Measurements from ENCODE around the gene EOGT. TPM values are rescaled to one million over a fixed set of nuclear protein-coding genes. Genes with fewer than 3 reads are reported as not detected.

The EOGT gene
- total RNA-seq, 4 donors from 2014 or later, result 75.0 to 135 (median 94.3) TPM

- H3K36me3 ChIP-seq, result peaks cover 0 to 23% of the 10 kb centered on the region in 2 donors
- H3K4me3 ChIP-seq, result no peak overlapping the region
- WGBS, 2 donors (ENCODE audit: low coverage in 1 of 2), result 88 to 100% methylated on average over 2 of the region's 2 CpGs
- no peak for ATAC-seq
- no peaks in the 10 kb centered on the region for H3K27me3 ChIP-seq
- H3K27ac ChIP-seq, result no peak overlapping the region
- TF ChIP-seq, protein P1, sequence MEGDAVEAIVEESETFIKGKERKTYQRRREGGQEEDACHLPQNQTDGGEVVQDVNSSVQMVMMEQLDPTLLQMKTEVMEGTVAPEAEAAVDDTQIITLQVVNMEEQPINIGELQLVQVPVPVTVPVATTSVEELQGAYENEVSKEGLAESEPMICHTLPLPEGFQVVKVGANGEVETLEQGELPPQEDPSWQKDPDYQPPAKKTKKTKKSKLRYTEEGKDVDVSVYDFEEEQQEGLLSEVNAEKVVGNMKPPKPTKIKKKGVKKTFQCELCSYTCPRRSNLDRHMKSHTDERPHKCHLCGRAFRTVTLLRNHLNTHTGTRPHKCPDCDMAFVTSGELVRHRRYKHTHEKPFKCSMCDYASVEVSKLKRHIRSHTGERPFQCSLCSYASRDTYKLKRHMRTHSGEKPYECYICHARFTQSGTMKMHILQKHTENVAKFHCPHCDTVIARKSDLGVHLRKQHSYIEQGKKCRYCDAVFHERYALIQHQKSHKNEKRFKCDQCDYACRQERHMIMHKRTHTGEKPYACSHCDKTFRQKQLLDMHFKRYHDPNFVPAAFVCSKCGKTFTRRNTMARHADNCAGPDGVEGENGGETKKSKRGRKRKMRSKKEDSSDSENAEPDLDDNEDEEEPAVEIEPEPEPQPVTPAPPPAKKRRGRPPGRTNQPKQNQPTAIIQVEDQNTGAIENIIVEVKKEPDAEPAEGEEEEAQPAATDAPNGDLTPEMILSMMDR (IDR thresholded peaks at IDR 0.05), result no peak
- TF ChIP-seq POLR2AphosphoS5 (IDR thresholded peaks at IDR 0.05) (no peak), POLR2A (IDR thresholded peaks at IDR 0.05) (no peak), EP300 (IDR thresholded peaks at IDR 0.05) (no peak)
- H3K9me3 ChIP-seq, result no peaks in the 10 kb centered on the region
- H3K4me1 ChIP-seq, result peaks cover 2 to 26% (median 7%) of the 10 kb centered on the region in 3 donors
Measured at GRCh38 chr3:69016901-69017300, 3.4 kb upstream of the EOGT start.

DNA sequence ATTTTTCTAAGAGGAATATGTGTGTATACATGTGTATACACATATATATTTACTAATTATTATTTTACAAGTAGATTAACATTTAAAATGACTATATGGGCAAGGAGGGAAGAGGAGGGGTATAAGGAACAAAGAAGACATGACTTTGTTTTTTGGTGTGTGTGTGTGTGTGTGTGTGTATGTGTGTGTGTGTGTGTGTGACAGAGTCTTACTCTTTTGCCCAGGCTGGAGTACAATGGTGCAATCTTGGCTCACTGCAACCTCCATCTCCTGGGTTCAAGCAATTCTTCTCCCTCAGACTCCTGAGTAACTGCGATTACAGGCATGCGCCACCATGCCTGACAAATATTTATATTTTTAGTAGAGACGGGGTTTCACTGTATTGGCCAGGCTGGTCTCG lies 2.6 kb upstream of the EOGT start:
- Histone ChIP-seq H3K36me3 (peaks cover 0 to 15% of the 10 kb centered on the region in 2 donors), H3K9me3 (no peaks in the 10 kb centered on the region), H3K27ac (no peak overlapping the region), H3K4me3 (no peak overlapping the region), H3K4me1 (peaks cover 2 to 34% (median 7%) of the 10 kb centered on the region in 3 donors), H3K27me3 (no peaks in the 10 kb centered on the region)
- no peak for ATAC-seq
- WGBS, 2 donors (ENCODE audit: low coverage in 1 of 2), result 85 to 100% methylated on average over 3 of the region's 4 CpGs
- TF ChIP-seq, protein P1 (IDR thresholded peaks at IDR 0.05), result no peak
- TF ChIP-seq POLR2A (IDR thresholded peaks at IDR 0.05) (no peak), POLR2AphosphoS5 (IDR thresholded peaks at IDR 0.05) (no peak), EP300 (IDR thresholded peaks at IDR 0.05) (no peak)

DNA sequence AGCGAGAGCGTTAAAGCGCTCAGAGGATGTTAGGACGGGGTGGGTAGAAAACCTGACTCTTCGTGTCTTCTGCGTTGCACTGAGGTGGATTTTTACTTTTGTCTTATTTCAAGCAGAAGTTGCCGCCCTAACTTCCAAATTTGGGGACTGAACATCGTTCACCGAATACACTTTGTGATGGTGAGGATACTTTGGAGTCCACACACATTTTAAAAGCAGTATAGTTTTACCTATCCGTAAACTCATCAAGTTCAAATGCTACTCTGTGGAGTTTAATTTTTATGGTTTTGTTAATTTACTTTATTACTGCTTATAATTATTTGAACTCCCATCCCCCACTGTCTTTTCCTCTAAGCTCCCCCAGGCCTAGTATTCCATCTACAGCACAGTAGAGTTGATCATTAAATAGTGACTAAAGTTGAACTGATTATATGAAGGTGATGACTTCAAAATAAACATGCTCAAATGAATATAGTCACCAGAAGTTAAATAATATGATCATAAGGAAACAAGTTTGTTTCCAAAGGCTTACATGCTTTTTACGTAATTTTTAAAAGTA lies 617 bp upstream of the EOGT start:
- TF ChIP-seq EP300 (IDR thresholded peaks at IDR 0.05), result no peak
- TF ChIP-seq, protein P1 (IDR thresholded peaks at IDR 0.05), result no peak
- no peak for TF ChIP-seq POLR2AphosphoS5 (IDR thresholded peaks at IDR 0.05)
- TF ChIP-seq POLR2A (IDR thresholded peaks at IDR 0.05), result no peak
- peak overlapping the region; percentile 58 to 87 for H3K4me3 ChIP-seq
- H3K4me1 ChIP-seq, result peaks cover 6 to 54% (median 19%) of the 10 kb centered on the region in 3 donors
- peaks cover 0 to 9% of the 10 kb centered on the region in 2 donors for H3K36me3 ChIP-seq
- peak overlapping the region; percentile 92 to 100 (median 96) for H3K27ac ChIP-seq
- WGBS, 2 donors (ENCODE audit: low coverage in 1 of 2), result 15 to 16% methylated on average over 8 of the region's 11 CpGs
- H3K27me3 ChIP-seq, result no peaks in the 10 kb centered on the region
- no peak for ATAC-seq
- no peaks in the 10 kb centered on the region for H3K9me3 ChIP-seq

- Histone ChIP-seq H3K4me1 (peaks cover 6 to 66% (median 23%) of the 10 kb centered on the region in 3 donors), H3K9me3 (no peaks in the 10 kb centered on the region), H3K27ac (peak overlapping the region; percentile 92 to 100 (median 96)), H3K4me3 (peak overlapping the region; percentile 58 to 87), H3K27me3 (no peaks in the 10 kb centered on the region), H3K36me3 (peaks cover 0 to 14% of the 10 kb centered on the region in 2 donors)
- peak; percentile 54 for ATAC-seq
- 3 to 20% methylated on average over 2 to 5 of the region's 36 CpGs for WGBS, 2 donors (ENCODE audit: low coverage in 1 of 2)
- TF ChIP-seq, protein P1 (IDR thresholded peaks at IDR 0.05), result peak in 2 of 4 experiments; percentile 14 to 33
- no peak for TF ChIP-seq EP300 (IDR thresholded peaks at IDR 0.05)
- no peak for TF ChIP-seq POLR2A (IDR thresholded peaks at IDR 0.05)
- peak; percentile 19 for TF ChIP-seq POLR2AphosphoS5 (IDR thresholded peaks at IDR 0.05)
Measured at GRCh38 chr3:69012800-69013252, 658 bp downstream of the EOGT start.
